Trophoblast cell (in vitro differentiated cells and primary cell): Measurements from ENCODE around the gene TESK2.

Source experiments
- DNase-seq, 2 donors: peaks; one replicate each; pipeline ENCODE4 v3.0.0-alpha.2; 2016
- H2AFZ ChIP-seq: 2 replicates; pipeline ENCODE4 v1.6.1; 2013; ENCODE audit warnings: low read length, moderate library complexity, mild to moderate bottlenecking; ENCODE audit not compliant: insufficient read depth, poor library complexity
- H2AK5ac ChIP-seq: 2 replicates; pipeline ENCODE4 v1.6.1; 2013; ENCODE audit warnings: mild to moderate bottlenecking, low read length
- H2BK120ac ChIP-seq: 2 replicates; pipeline ENCODE4 v1.6.1; 2013; ENCODE audit warnings: low read length, mild to moderate bottlenecking, moderate library complexity; ENCODE audit not compliant: insufficient read depth, poor library complexity
- H2BK12ac ChIP-seq: 2 replicates; pipeline ENCODE4 v1.6.1; 2013; ENCODE audit warnings: mild to moderate bottlenecking, low read length, moderate library complexity
- H2BK5ac ChIP-seq: 2 replicates; pipeline ENCODE4 v1.6.1; 2013; ENCODE audit warnings: low read length, low read depth, moderate library complexity, mild to moderate bottlenecking; ENCODE audit not compliant: poor library complexity
- H3K14ac ChIP-seq: 2 replicates; pipeline ENCODE4 v1.6.1; 2013; ENCODE audit warnings: mild to moderate bottlenecking, low read length
- H3K18ac ChIP-seq: 2 replicates; pipeline ENCODE4 v1.6.1; 2013; ENCODE audit warnings: mild to moderate bottlenecking, low read length
- H3K23ac ChIP-seq: 2 replicates; pipeline ENCODE4 v1.6.1; 2013; ENCODE audit warnings: low read length
- H3K27ac ChIP-seq: 2 replicates; pipeline ENCODE4 v1.5.1; 2013; ENCODE audit warnings: low read depth, mild to moderate bottlenecking, inconsistent platforms, low read length, moderate library complexity
- H3K27me3 ChIP-seq: 2 replicates; pipeline ENCODE4 v1.6.1; 2013; ENCODE audit warnings: inconsistent platforms, mild to moderate bottlenecking, low read length, moderate library complexity; ENCODE audit not compliant: insufficient read depth
- H3K36me3 ChIP-seq, 2 experiments: 1 replicate in 1 of 2; 2 replicates in 1 of 2; pipeline ENCODE4 v1.6.1; 2013; ENCODE audit warnings: low read length in 2 of 2, mild to moderate bottlenecking in 2 of 2, moderate library complexity in 1 of 2; ENCODE audit not compliant: insufficient read depth in 2 of 2, control insufficient read depth in 1 of 2
- H3K4ac ChIP-seq: 2 replicates; pipeline ENCODE4 v1.6.1; 2013; ENCODE audit warnings: low read depth, mild to moderate bottlenecking, low read length, moderate library complexity
- H3K4me1 ChIP-seq, 2 experiments: 1 replicate in 1 of 2; 2 replicates in 1 of 2; pipeline ENCODE4 v1.6.1; 2013; ENCODE audit warnings: low read length in 2 of 2, mild to moderate bottlenecking in 2 of 2, moderate library complexity in 1 of 2; ENCODE audit not compliant: insufficient read depth in 2 of 2, control insufficient read depth in 1 of 2
- H3K4me2 ChIP-seq: 2 replicates; pipeline ENCODE4 v1.6.1; 2013; ENCODE audit warnings: inconsistent platforms, mild to moderate bottlenecking, low read length, moderate library complexity
- H3K4me3 ChIP-seq: 2 replicates; pipeline ENCODE4 v1.5.1; 2013; ENCODE audit warnings: mild to moderate bottlenecking, low read depth, low read length, inconsistent platforms
- H3K79me1 ChIP-seq: one replicate; pipeline ENCODE4 v1.6.1; 2013; ENCODE audit warnings: low read length
- H3K79me2 ChIP-seq: 2 replicates; pipeline ENCODE4 v1.6.1; 2013; ENCODE audit warnings: low read length, mild to moderate bottlenecking; ENCODE audit not compliant: control insufficient read depth, insufficient read depth, poor library complexity
- H3K9ac ChIP-seq: 2 replicates; pipeline ENCODE4 v1.6.1; 2013; ENCODE audit warnings: mild to moderate bottlenecking, low read length
- H3K9me3 ChIP-seq: 2 replicates; pipeline ENCODE4 v1.6.1; 2013; ENCODE audit warnings: low read depth, mild to moderate bottlenecking, control low read depth, inconsistent platforms, low read length; ENCODE audit not compliant: insufficient read depth
- H4K12ac ChIP-seq: 2 replicates; pipeline ENCODE4 v1.6.1; 2013; ENCODE audit warnings: low read depth, mild to moderate bottlenecking, low read length, moderate library complexity
- H4K8ac ChIP-seq: 2 replicates; pipeline ENCODE4 v1.6.1; 2013; ENCODE audit warnings: low read depth, mild to moderate bottlenecking, low read length, moderate library complexity
- H4K91ac ChIP-seq: one replicate; pipeline ENCODE4 v1.6.1; 2013; ENCODE audit warnings: low read depth, mild to moderate bottlenecking, low read length, moderate library complexity
- WGBS: extraction: QIAGEN DNeasy Blood & Tissue Kit; methylation state at CpG from one replicate; pipeline ENCODE4 v1.1.7; 2013; ENCODE audit warnings: missing lambda C conversion rate; ENCODE audit not compliant: insufficient read length, insufficient coverage; ENCODE audit errors: extremely low coverage; 5-methylcytosine and 5-hydroxymethylcytosine counted together

Gene TESK2

GRCh38 chr1:45381243-45381642 is 109.7 kb downstream of the TESK2 start:
- Histone ChIP-seq H3K27ac (no peak overlapping the region), H3K23ac (peak overlapping the region; percentile 54), H2BK120ac (no peak overlapping the region), H3K4ac (no peak overlapping the region), H3K9ac (peak overlapping the region; percentile 50), H2BK12ac (no peak overlapping the region), H4K91ac (no peak overlapping the region), H2AK5ac (no peak overlapping the region), H4K8ac (no peak overlapping the region), H3K9me3 (no peaks in the 10 kb centered on the region), H3K4me3 (no peak overlapping the region), H3K4me2 (no peak overlapping the region), H2AFZ (no peak overlapping the region), H3K14ac (no peak overlapping the region), H4K12ac (no peak overlapping the region), H3K4me1 (no peaks in the 10 kb centered on the region), H3K18ac (no peak overlapping the region), H3K27me3 (no peaks in the 10 kb centered on the region), H3K36me3 (no peaks in the 10 kb centered on the region), H2BK5ac (no peak overlapping the region), H3K79me2 (no peaks in the 10 kb centered on the region), H3K79me1 (no peaks in the 10 kb centered on the region)
- DNase-seq, result peak; percentile 3 to 28
- no CpG with 5 or more reads among the region's 2 CpGs for WGBS

GRCh38 chr1:45380730-45381129 is 110.2 kb downstream of the TESK2 start:
- Histone ChIP-seq H3K4me1 (no peaks in the 10 kb centered on the region), H3K4me3 (no peak overlapping the region), H3K14ac (no peak overlapping the region), H3K9ac (no peak overlapping the region), H2BK5ac (no peak overlapping the region), H3K27ac (no peak overlapping the region), H2AFZ (no peak overlapping the region), H3K79me1 (no peaks in the 10 kb centered on the region), H3K9me3 (no peaks in the 10 kb centered on the region), H4K12ac (no peak overlapping the region), H3K36me3 (no peaks in the 10 kb centered on the region), H2BK12ac (no peak overlapping the region), H2BK120ac (no peak overlapping the region), H4K8ac (no peak overlapping the region), H3K4ac (no peak overlapping the region), H3K23ac (no peak overlapping the region), H3K18ac (no peak overlapping the region), H3K4me2 (no peak overlapping the region), H3K79me2 (no peaks in the 10 kb centered on the region), H4K91ac (no peak overlapping the region), H3K27me3 (no peaks in the 10 kb centered on the region), H2AK5ac (no peak overlapping the region)
- no CpG with 5 or more reads among the region's 1 CpG for WGBS
- no peak for DNase-seq

- no peak overlapping the region for H2AK5ac ChIP-seq
- no peak overlapping the region for H2BK5ac ChIP-seq
- H3K27me3 ChIP-seq, result no peaks in the 10 kb centered on the region
- no peak overlapping the region for H4K12ac ChIP-seq
- H3K9me3 ChIP-seq, result no peaks in the 10 kb centered on the region
- no peak overlapping the region for H3K18ac ChIP-seq
- no peaks in the 10 kb centered on the region for H3K4me1 ChIP-seq
- no peak overlapping the region for H3K4ac ChIP-seq
- no peak overlapping the region for H4K8ac ChIP-seq
- DNase-seq, result no peak
- H3K79me1 ChIP-seq, result no peaks in the 10 kb centered on the region
- no peaks in the 10 kb centered on the region for H3K79me2 ChIP-seq
- no peak overlapping the region for H4K91ac ChIP-seq
- no peaks in the 10 kb centered on the region for H3K36me3 ChIP-seq
- H3K4me3 ChIP-seq, result no peak overlapping the region
- no peak overlapping the region for H2AFZ ChIP-seq
- no peak overlapping the region for H3K4me2 ChIP-seq
- H3K23ac ChIP-seq, result no peak overlapping the region
- H2BK120ac ChIP-seq, result no peak overlapping the region
- H3K27ac ChIP-seq, result no peak overlapping the region
- H3K9ac ChIP-seq, result no peak overlapping the region
- no peak overlapping the region for H3K14ac ChIP-seq
- WGBS, result no CpG with 5 or more reads among the region's 4 CpGs
- H2BK12ac ChIP-seq, result no peak overlapping the region
Observed at GRCh38 chr1:45380125-45380524, 110.8 kb downstream of the TESK2 start.

GRCh38 chr1:45379524-45379923 is 111.4 kb downstream of the TESK2 start:
- WGBS, result no CpG with 5 or more reads among the region's 6 CpGs
- no peak overlapping the region for H3K4ac ChIP-seq
- no peak overlapping the region for H2BK12ac ChIP-seq
- H3K4me3 ChIP-seq, result no peak overlapping the region
- H3K4me2 ChIP-seq, result no peak overlapping the region
- H3K27me3 ChIP-seq, result no peaks in the 10 kb centered on the region
- H3K9ac ChIP-seq, result no peak overlapping the region
- DNase-seq, result no peak
- H2AFZ ChIP-seq, result no peak overlapping the region
- H3K9me3 ChIP-seq, result no peaks in the 10 kb centered on the region
- H3K36me3 ChIP-seq, result no peaks in the 10 kb centered on the region
- no peak overlapping the region for H3K18ac ChIP-seq
- no peak overlapping the region for H3K23ac ChIP-seq
- no peaks in the 10 kb centered on the region for H3K4me1 ChIP-seq
- no peak overlapping the region for H3K27ac ChIP-seq
- H4K91ac ChIP-seq, result no peak overlapping the region
- no peak overlapping the region for H3K14ac ChIP-seq
- no peak overlapping the region for H4K8ac ChIP-seq
- no peak overlapping the region for H2AK5ac ChIP-seq
- no peak overlapping the region for H2BK5ac ChIP-seq
- no peaks in the 10 kb centered on the region for H3K79me2 ChIP-seq
- H4K12ac ChIP-seq, result no peak overlapping the region
- H2BK120ac ChIP-seq, result no peak overlapping the region
- no peaks in the 10 kb centered on the region for H3K79me1 ChIP-seq
